ENCODE measurements around the gene ART1. TPM values are rescaled to one million over a fixed set of nuclear protein-coding genes. Genes with fewer than 3 reads are reported as not detected.
"Not testable (repeated sequence)": the region's sequence is repeated elsewhere in the genome, so short reads cannot be mapped to it uniquely, and the experiment has no call there.

The ART1 gene
- total RNA-seq, 1 donor from 2014 or later, result not detected

- no peak for DNase-seq (ENCODE audit: extremely low read depth, low read depth, low spot score)
Measured at GRCh38 chr11:3631331-3631730, 13.6 kb upstream of the ART1 start.

- DNase-seq (ENCODE audit: extremely low read depth, low read depth, low spot score), result no peak
Measured at GRCh38 chr11:3632070-3632660, 12.8 kb upstream of the ART1 start.

- no peak for DNase-seq (ENCODE audit: extremely low read depth, low read depth, low spot score)
Measured at GRCh38 chr11:3635641-3636375, 9.1 kb upstream of the ART1 start.

- DNase-seq (ENCODE audit: extremely low read depth, low read depth, low spot score), result no peak
Measured at GRCh38 chr11:3637201-3637600, 7.7 kb upstream of the ART1 start.

- no peak for DNase-seq (ENCODE audit: extremely low read depth, low read depth, low spot score)
Measured at GRCh38 chr11:3638513-3638912, 6.4 kb upstream of the ART1 start.

- DNase-seq (ENCODE audit: extremely low read depth, low read depth, low spot score), result no peak
Measured at GRCh38 chr11:3639841-3640240, 5.1 kb upstream of the ART1 start.

- DNase-seq (ENCODE audit: extremely low read depth, low read depth, low spot score), result no peak
Measured at GRCh38 chr11:3641191-3641590, 3.7 kb upstream of the ART1 start.

- no peak for DNase-seq (ENCODE audit: extremely low read depth, low read depth, low spot score)
Measured at GRCh38 chr11:3641701-3642070, 3.2 kb upstream of the ART1 start, which contains the start of gene ART5. TSS of gene ART5 (minus strand) at chr11:3641992. CDS start at chr11:3641862, 130 bp downstream.

- no peak for DNase-seq (ENCODE audit: extremely low read depth, low read depth, low spot score)
Measured at GRCh38 chr11:3642071-3642951, 2.6 kb upstream of the ART1 start.

GRCh38 chr11:3643102-3643546, 1.8 kb upstream of the ART1 start:
- DNase-seq (ENCODE audit: extremely low read depth, low read depth, low spot score), result not testable (repeated sequence)

GRCh38 chr11:3645552-3645951, 624 bp downstream of the ART1 start:
- DNase-seq (ENCODE audit: extremely low read depth, low read depth, low spot score), result no peak

GRCh38 chr11:3648843-3649242, 3.9 kb downstream of the ART1 start:
- not testable (repeated sequence) for DNase-seq (ENCODE audit: extremely low read depth, low read depth, low spot score)

- DNase-seq (ENCODE audit: extremely low read depth, low read depth, low spot score), result not testable (repeated sequence)
Measured at GRCh38 chr11:3649374-3649773, 4.4 kb downstream of the ART1 start.

GRCh38 chr11:3652514-3652913, 7.6 kb downstream of the ART1 start:
- not testable (repeated sequence) for DNase-seq (ENCODE audit: extremely low read depth, low read depth, low spot score)

- DNase-seq (ENCODE audit: extremely low read depth, low read depth, low spot score), result no peak
Measured at GRCh38 chr11:3655547-3655946, 10.6 kb downstream of the ART1 start.

GRCh38 chr11:3657331-3657730, 12.4 kb downstream of the ART1 start:
- not testable (repeated sequence) for DNase-seq (ENCODE audit: extremely low read depth, low read depth, low spot score)

GRCh38 chr11:3658252-3658651, 13.3 kb downstream of the ART1 start:
- no peak for DNase-seq (ENCODE audit: extremely low read depth, low read depth, low spot score)

GRCh38 chr11:3659595-3660515, 14.9 kb downstream of the ART1 start:
- no peak for DNase-seq (ENCODE audit: extremely low read depth, low read depth, low spot score)

- DNase-seq (ENCODE audit: extremely low read depth, low read depth, low spot score), result no peak
Measured at GRCh38 chr11:3660960-3661359, 16.0 kb downstream of the ART1 start.

- no peak for DNase-seq (ENCODE audit: extremely low read depth, low read depth, low spot score)
Measured at GRCh38 chr11:3662856-3663255, 17.9 kb downstream of the ART1 start.
